NCI-H146 treated with DMSO at 0.1 percent for 48 hours (cell line): Measurements from ENCODE around the gene DNM1.
"Not testable (repeated sequence)": the region's sequence is repeated elsewhere in the genome, so short reads cannot be mapped to it uniquely, and the experiment has no call there.

Source experiments
- DNase-seq: peaks from one replicate; lab custom pipeline; 2025; ENCODE audit not compliant: unreplicated experiment; lab: John Stamatoyannopoulos, UW

DNM1 gene

GRCh38 chr9:128175726-128176125 is 27.5 kb upstream of the DNM1 start:
- DNase-seq = peak; percentile 35

GRCh38 chr9:128178806-128179431 is 24.3 kb upstream of the DNM1 start:
- no peak for DNase-seq

- no peak for DNase-seq
These were observed 23.2 kb upstream of the DNM1 start for GRCh38 chr9:128180001-128180400.

- no peak for DNase-seq
These were observed 22.7 kb upstream of the DNM1 start for GRCh38 chr9:128180447-128180846.

GRCh38 chr9:128181480-128181879 is 21.7 kb upstream of the DNM1 start:
- not testable (repeated sequence) for DNase-seq

- no peak for DNase-seq
These were observed 20.1 kb upstream of the DNM1 start for GRCh38 chr9:128182893-128183588.

- DNase-seq = no peak
These were observed 16.9 kb upstream of the DNM1 start for GRCh38 chr9:128185979-128186965.

- no peak for DNase-seq
These were observed 15.8 kb upstream of the DNM1 start for GRCh38 chr9:128187361-128187760.

GRCh38 chr9:128188209-128188608 is 15.0 kb upstream of the DNM1 start:
- DNase-seq = no peak

GRCh38 chr9:128190013-128190412 is 13.2 kb upstream of the DNM1 start:
- no peak for DNase-seq

GRCh38 chr9:128190516-128191405 is 12.4 kb upstream of the DNM1 start:
- no peak for DNase-seq

- peak; percentile 35 for DNase-seq
These were observed 11.7 kb upstream of the DNM1 start, which contains the start of gene CIZ1 for GRCh38 chr9:128191406-128192046. TSS of gene CIZ1 (minus strand) at chr9:128191572. CDS start at chr9:128190857, 715 bp downstream.

GRCh38 chr9:128192601-128193371 is 10.4 kb upstream of the DNM1 start:
- peak; percentile 61 for DNase-seq

GRCh38 chr9:128193469-128194096 is 9.6 kb upstream of the DNM1 start:
- no peak for DNase-seq

GRCh38 chr9:128201441-128202369 is 1.5 kb upstream of the DNM1 start:
- no peak for DNase-seq

GRCh38 chr9:128202648-128203023 is 543 bp upstream of the DNM1 start:
- DNase-seq = no peak

GRCh38 chr9:128203707-128204551 is 750 bp downstream of the DNM1 start:
- DNase-seq = peak; percentile 5
